ENCODE data around the gene TNIK.
"Not testable (repeated sequence)": the region's sequence is repeated elsewhere in the genome, so short reads cannot be mapped to it uniquely, and the experiment has no call there.

Gene TNIK

GRCh38 chr3:171122240-171122639, 338.0 kb downstream of the TNIK start:
- DNase-seq (ENCODE audit: low spot score) = no peak
- TF ChIP-seq CTCF (conservative IDR thresholded peaks at IDR 0.05; ENCODE audit: low read depth) = no peak
- no peak overlapping the region for H3K27ac ChIP-seq
- ChIA-PET CTCF (interaction anchor here (0.7 kb wide), 1 partner anchor 154 kb away, joined by 3 read pairs; no protein-coding TSS in a partner anchor), POLR2A (ENCODE audit: low non-redundant PET) (interaction anchor here (0.6 kb wide), 1 partner anchor 9 kb away, joined by 12 read pairs; no protein-coding TSS in a partner anchor)

- no peak overlapping the region for H3K27ac ChIP-seq
- no peak for DNase-seq (ENCODE audit: low spot score)
- ChIA-PET POLR2A (ENCODE audit: low non-redundant PET) (interaction anchor here (0.6 kb wide), 1 partner anchor 9 kb away, joined by 12 read pairs; no protein-coding TSS in a partner anchor), CTCF (interaction anchor here (0.7 kb wide), 1 partner anchor 154 kb away, joined by 3 read pairs; no protein-coding TSS in a partner anchor)
- TF ChIP-seq CTCF (conservative IDR thresholded peaks at IDR 0.05; ENCODE audit: low read depth) = no peak
Measured at GRCh38 chr3:171121801-171122200, 338.4 kb downstream of the TNIK start.

- H3K27ac ChIP-seq; CTCF ChIA-PET; POLR2A ChIA-PET (ENCODE audit: low non-redundant PET); DNase-seq (ENCODE audit: low spot score): not testable (repeated sequence)
Measured at GRCh38 chr3:171119402-171119801, 340.8 kb downstream of the TNIK start.

- CTCF ChIA-PET; POLR2A ChIA-PET (ENCODE audit: low non-redundant PET); DNase-seq (ENCODE audit: low spot score); H3K27ac ChIP-seq: not testable (repeated sequence)
Measured at GRCh38 chr3:171118993-171119392, 341.2 kb downstream of the TNIK start.

GRCh38 chr3:171116824-171117395, 343.3 kb downstream of the TNIK start:
- ChIA-PET CTCF (no interaction called here), POLR2A (ENCODE audit: low non-redundant PET) (no interaction called here)
- H3K27ac ChIP-seq = no peak overlapping the region
- DNase-seq (ENCODE audit: low spot score) = no peak
- no peak for TF ChIP-seq CTCF (conservative IDR thresholded peaks at IDR 0.05; ENCODE audit: low read depth)

GRCh38 chr3:171116365-171116764, 343.8 kb downstream of the TNIK start:
- peak; percentile 31 for DNase-seq (ENCODE audit: low spot score)
- no peak overlapping the region for H3K27ac ChIP-seq
- TF ChIP-seq CTCF (conservative IDR thresholded peaks at IDR 0.05; ENCODE audit: low read depth) = no peak
- ChIA-PET POLR2A (ENCODE audit: low non-redundant PET) (no interaction called here), CTCF (no interaction called here)

- TF ChIP-seq CTCF (conservative IDR thresholded peaks at IDR 0.05; ENCODE audit: low read depth) = no peak
- no peak overlapping the region for H3K27ac ChIP-seq
- POLR2A ChIA-PET (ENCODE audit: low non-redundant PET) = no interaction called here
- no peak for DNase-seq (ENCODE audit: low spot score)
- CTCF ChIA-PET = no interaction called here
Measured at GRCh38 chr3:171115667-171116066, 344.5 kb downstream of the TNIK start.

Measured in RWPE1 (cell line).